Measurements from ENCODE around the gene ARL15.

ARL15 gene

DNA sequence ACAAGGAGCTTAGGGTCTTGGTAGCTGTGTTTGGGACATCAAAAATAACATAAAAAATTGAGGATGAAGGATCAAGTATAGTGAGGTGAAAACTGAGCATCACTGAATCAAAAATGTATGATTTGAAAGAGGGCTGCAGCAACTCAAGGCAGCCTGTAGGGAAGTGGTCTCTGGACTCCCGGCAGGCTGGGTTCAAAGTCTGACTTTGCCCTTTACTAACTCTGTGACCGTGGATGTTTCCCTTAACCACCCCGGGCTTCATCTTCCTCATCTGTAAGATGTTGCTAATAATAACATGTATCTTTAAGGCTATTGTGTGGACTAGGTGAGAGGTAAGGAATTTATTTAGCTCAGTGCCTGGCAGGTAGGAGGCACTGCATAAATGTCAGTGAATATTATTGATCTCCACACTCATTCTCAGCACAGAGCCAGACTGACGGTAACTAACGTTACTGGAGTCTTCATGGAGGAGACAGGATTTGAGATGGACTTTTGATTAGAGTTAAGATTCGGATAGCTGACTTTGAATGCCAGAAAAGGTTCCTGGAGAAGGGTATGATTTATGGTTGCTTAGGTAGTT lies 382.6 kb downstream of the ARL15 start:
- no peak for DNase-seq

DNA sequence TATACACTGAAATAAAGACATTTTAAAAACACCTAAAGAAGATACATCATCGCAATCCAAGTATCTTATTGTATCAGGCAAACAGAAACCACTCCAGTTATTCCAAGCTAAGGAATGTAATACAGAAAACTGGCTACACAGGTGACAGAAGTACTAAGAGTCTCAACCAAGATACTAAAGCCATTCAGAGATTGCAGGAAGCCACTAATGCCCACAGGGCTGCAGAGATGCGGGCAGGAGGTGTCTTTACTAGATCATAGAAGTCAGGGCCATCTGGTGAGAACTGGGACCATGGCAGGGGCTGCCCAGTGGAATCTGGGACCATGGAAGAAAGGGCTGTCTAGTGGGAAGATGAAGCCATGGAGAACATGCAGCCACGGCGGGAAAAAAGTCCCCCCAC lies 384.3 kb downstream of the ARL15 start:
- no peak for DNase-seq

DNA sequence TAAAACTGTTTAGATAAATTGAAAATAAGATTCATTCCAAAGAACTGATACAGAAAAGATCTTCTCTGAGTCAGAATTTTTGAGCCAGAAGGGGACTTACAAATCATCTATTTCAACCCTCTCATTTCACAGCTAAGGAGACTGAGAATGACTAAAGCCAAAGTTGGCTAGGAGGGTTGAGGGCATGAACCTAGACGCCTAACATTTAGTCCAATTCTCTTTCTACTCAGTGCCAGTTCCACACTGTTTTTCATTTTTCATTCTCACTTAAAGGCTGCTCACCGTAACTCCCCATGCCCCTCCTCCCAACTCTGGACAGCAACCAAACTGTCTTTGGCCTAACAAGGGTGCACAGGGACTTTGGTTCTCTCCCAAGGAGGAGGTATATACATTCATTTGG lies 386.0 kb downstream of the ARL15 start:
- DNase-seq: no peak

DNA sequence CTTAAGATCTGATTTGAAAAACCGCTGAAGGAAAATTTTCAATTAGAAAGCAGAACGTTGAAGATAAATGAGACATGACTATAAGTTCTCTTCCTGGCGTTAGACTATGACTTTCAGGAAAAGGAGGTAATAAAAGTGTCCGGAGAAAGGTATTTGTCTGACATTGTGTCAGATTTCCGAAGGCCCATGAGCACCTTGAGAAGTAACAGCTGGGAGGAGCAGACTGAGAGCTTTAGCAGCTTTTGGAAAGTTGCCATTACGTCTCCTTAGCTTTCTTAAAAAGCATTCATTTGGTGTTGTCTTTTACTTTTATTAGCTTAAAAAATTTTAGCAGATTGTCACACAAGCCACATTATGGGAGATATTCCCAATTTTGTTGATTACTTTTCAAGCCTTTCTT lies 386.4 kb downstream of the ARL15 start:
- no peak for DNase-seq

DNA sequence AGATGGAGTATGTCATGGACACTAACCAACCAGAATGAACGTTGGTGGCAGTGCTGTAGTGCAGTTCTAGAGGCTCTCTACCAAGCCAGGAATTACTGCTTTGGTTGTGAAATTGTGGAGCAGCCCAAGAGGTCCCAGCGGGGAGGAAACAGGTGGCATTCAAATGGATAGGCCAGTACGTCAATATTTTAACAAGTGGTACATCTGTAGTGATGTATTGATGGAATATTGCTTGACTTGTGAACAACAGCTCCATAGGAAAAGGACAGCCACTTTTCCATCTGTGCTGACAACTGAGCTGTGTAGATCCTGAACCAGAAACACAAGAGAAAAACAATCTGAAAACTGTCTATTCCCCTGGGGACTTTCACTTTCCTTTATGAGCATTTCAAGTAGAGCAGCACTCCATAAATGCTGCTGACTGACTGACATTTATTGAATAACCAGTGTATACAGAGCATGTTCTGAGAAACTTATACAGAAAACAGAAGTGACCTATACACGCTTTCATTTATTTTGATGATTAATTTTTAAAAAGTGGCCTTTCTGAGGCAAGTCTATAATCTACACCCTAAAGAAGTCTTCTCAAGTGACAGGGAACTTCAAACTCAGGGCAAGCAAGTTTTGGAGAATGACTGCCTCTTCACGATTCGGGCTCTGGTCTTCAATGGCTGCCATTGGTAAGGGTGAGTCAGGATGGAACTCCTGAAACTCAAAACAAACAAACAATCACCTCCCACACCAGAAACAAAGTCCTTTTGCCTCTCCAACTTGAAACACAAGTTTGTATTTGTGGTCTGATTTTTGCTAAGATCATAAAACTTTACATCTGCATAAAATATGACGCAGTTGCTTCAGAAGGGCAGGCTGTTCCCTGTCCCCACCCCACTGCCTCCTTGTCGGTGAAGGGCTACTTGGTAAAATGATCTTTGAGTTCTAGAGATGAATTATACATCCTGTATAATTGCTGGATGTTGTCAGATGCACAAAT lies 387.6 kb downstream of the ARL15 start:
- no peak for DNase-seq

DNA sequence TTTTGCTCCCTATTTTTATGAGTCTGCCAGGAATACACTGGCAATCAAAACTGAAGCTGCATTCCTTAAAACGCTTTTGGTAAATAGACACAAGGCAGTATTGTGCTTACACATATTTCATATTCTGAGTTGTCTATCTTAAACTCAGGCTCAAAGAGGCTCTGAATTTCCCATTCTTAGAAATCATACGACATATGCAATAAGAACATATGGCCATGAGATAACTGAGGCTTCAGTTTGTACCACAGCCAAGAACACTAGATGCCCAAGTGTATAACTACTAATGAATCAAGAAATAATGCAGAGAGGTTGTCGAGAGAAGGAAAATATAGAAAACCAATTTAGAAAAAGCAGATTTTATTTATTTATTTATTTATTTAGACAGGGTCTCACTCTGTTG lies 392.5 kb downstream of the ARL15 start:
- DNase-seq: no peak

DNA sequence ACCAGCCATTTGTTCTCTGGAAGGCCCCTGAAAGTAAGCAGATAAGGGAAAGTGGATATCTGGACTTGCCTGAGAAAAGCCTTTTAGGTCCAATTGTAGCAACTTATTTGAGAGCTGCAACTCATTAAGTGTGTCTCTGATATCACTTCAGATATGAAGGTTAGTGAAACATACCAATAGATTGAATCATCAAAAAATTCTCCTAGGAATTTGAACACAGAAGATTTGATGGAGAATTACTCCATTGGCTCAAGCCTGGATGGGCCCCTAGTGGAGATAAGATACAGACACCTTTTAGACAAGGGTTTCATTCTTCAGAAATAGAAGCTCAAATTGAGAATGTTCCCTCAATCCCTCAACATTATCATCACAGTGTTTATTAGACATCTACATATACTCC lies 393.3 kb downstream of the ARL15 start:
- no peak for DNase-seq

DNA sequence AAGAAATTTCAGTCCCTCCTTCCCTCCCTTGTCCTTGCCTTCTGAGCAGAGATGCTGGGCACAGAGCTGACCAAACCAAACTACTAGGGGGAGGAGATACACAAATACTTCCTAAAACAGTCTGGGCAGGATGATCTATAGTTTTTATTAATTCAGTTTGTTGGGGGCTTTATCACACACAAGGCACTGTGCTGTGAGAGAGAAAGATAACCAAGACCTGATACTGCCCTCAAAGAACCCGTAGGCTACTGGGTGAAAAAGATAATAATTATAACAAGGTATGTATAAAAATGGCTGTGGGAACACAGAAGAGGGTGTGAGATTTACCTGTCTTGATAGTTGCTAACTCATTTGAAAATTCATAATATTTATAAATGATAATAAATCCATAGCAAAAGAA lies 395.3 kb downstream of the ARL15 start:
- no peak for DNase-seq

DNA sequence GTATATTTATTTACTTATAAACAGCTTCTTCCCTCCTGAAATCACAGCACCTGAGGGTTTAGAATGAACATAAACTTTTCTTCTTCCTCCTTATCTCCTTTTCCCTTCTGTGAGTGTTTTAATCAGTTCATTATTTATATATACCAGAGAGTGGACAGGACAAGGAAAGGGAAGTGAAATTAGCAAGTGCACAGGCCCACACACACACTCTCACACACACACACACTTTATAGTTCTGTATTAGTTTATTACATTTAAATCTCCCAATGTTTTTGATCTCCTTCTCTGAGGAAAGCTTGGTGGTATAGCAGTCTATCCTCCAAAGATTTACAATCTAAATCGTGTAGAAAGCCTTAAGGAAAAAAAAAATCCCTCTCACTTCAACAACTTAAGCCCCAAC lies 396.4 kb downstream of the ARL15 start:
- no peak for DNase-seq

DNA sequence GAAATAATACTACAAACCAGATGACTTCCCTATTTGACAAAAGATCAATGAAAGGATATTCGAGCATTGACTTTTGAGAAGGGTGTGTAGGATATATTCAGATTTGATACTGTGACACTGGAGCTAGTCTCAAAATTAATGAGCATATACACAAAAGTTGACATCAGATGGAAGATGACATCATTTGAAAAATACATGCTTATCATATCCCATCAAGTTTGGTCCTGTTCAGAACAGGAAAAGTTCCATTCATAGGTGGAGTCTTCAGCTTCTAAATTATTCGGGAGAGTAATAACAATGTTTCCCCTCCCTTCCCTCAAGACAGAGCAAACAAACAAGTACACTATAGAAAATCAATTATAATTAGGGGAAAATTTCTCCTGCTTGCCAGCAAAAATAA lies 401.6 kb downstream of the ARL15 start:
- no peak for DNase-seq

DNA sequence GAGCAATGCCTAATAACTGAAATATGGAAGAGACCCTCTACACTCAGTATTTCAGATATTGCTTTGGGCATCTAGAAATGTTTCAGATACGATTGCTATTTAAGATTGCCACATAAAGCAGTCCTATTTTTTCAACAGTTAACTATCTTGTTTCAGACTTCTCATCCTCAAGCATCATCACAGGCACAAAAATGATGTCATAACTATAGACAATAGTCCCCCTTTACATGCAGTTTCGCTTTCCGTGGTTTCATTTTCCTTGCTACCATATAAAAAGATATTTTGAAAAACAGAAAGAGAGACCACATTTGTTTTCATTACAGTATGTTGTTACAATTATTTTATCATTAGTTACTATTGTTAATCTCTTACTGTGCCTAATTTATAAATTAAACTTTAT lies 402.5 kb downstream of the ARL15 start:
- no peak for DNase-seq

DNA sequence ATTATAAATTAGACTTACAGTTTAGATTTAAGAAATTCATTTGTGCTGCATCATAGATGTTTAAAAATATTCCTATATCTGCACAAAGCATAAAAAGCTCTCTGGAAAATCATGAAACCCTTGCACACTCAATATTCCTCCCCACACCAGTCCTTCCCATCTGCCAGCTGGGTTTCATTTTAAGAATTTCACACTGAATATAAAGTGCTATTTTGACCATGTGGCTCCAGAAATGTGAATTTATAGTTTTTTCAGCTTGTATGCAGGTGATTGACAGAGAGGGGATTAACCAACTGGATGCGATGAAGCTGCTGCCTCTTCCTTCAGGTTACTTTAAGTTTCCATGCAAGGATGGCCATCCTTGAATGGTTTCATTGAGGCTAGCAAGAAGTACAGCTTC lies 403.6 kb downstream of the ARL15 start:
- DNase-seq: no peak

DNA sequence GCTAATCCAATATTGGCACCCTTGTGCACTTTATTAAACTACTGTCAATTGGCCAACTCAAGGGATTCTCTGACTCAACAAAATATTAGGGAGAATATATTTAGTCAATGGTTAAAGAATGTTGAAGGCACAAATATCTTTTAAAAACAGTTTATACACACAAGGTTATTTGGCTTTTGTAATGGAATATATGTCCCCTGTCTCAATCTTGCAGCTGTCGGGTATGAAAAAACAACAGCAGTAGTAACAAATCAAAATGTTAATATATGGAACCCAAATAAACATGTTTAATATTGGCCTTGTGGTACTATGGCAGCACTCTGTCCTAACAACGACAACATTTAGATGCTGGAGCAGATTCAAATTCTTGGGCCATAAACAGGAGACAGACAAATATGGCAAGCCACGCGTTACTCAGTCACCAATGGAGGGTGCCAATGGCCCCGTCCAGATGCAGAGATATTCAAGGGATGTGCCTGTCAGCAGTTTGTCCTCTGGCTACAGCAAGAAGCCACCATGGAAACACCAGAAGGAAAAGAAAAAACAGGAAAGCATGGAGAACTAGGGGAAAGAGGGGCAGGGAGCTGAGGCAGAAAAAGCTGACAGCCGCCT lies 408.0 kb downstream of the ARL15 start:
- DNase-seq: no peak

DNA sequence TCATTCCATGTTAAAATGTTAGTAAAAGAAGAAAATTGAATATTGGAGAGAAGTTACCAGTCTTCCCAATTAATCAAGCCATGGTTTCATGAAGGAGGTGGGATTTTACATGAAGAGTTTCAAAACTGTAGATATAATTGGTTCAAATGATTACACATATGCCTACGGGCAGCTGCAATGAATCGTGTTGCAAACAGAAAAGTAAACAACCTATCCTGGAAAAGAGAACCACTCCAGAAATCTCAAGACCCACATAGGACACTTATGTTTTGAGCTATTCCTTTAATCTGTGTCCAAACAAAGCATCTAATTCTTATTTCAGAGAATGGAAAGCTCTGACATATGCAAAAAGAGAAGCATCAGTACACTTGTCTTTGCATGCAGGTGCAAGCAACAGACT lies 409.7 kb downstream of the ARL15 start:
- DNase-seq: no peak

DNA sequence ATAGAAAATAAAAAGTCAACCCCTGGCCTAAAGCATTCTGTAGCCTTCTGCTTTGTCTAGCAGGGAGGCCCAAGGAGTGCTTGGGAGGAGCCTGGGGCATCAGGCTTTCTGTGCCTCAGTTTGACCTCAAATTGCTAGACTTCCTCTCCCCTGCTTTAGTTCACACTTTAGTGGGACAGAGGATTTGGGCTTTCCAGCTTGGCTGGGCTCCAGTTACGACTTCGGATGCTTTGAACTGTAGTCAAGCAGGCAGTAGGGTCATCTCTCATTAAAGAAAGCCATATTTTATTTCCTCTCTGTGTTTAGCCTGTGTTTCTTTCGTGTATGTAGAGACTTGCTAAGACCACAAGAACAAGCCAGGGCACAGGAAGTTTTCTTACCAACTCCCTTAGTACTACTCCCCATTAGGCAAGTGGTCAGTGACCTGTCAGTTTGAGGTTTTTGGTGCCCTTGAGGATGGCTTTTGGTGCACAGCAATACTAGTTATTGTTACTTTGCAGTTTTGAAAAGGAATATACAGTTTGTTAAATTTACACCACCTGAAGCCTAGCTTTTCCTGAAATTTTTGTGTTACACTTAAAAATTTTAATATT lies 415.2 kb downstream of the ARL15 start:
- DNase-seq: no peak

DNA sequence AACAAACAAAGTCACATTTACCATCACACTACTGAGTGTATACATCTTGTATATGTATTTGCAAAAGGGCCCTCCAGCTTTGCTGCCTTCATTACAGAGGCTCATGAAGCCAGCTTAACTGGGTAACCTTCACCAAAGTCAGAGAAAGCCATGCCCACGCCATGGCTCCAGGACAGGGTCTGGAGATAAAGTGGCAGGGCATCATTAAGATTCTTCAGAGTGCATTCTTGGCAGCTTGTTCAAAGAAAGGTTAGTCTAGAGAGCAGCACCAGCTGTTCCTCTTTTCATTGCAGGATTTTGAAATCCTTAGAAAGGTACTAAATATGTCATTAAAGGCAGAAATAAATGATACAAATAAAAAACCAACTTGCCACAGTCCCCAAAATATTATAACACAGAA lies 416.7 kb downstream of the ARL15 start:
- no peak for DNase-seq

DNA sequence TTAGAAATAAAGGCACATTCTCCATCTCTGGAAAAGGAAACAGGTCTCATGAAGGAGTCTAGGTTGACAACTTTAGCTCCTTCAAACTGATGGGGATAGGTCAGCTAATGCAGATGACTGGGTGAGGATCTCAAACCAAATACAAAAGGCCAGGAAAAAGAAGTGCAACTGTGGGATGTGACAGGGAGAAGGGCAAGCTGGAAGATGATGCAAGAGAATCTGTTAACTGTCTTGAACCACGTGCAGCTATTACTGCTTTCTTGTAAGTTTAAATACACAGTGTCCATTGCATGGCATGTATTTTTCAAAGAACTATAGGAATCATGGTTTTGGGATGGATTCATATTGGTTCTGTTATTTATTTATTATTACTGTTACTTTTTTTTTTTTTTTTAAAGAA lies 418.1 kb downstream of the ARL15 start:
- no peak for DNase-seq

DNA sequence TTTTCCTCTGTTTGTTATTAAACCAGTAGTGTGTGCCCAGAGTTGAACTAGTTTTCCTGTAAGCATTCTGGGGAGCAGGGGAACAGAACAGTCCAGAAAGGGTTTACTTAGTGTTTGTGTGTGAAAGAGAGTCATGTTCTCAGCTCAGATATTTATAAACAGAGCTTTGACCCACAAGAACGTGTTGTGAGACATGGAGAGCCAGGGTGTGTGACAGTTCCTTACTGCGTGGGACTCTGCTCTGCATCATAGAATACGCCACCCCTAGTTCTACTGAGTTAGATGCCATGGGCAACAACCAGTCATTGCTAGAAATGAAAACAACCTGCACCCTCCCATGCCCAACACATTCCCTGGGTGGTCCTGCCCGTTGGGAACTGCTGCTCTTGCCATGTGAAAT lies 419.2 kb downstream of the ARL15 start:
- DNase-seq: no peak

DNA sequence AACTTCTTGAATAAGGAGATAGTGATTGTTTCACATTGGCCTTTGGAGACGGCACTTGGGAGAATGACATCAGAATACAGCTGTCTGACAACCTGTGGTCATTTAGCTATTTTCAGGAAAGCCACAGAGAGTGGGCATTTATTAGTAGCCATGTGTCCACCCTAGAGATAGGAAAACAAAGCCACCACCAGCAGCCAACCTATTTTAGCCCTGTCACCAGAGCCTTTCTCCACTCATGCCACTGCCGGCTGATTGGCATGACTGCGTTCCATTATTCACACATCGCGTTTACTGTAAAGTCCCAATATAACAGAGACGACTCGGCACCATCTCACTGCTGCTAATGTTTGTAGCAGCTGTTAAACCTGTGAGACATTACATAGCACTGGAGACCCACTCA lies 419.9 kb downstream of the ARL15 start:
- no peak for DNase-seq

DNA sequence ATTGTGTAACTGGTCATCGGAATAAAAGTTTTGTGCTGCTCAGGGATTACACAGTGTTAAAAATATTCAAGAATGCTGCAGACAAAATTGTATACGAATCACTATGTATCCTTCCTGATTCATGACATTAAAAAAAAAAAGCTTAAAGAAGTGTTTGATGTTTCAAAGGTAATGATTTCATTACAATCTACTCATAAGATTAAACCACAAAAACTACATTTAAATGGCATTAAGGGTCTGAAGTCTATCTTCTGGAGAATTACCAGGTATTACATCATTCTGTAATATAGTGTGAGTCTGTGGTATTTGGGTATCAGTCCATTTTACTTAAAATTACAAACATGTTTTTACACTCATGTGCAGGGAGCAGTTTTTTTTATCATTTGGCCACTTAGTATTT lies 425.5 kb downstream of the ARL15 start:
- no peak for DNase-seq

DNA sequence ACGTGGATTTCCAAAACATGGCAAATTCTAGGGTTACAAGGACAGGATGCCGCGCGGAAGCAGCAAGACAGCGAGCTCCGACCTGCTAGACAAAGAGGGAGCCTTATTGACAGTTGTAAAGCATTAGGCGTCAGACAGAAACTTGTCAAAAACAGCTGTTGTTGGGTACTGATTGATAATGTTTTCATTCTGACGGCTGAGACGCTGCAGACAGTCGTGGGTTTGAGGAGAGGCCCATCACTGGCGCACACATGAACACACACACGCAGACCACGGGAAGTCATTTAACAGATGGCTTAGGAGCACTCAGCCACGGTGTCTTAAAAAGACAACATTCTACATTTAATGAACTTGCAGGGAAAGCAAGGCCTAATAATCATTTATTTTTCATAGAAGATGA lies 426.0 kb downstream of the ARL15 start:
- DNase-seq: no peak

DNA sequence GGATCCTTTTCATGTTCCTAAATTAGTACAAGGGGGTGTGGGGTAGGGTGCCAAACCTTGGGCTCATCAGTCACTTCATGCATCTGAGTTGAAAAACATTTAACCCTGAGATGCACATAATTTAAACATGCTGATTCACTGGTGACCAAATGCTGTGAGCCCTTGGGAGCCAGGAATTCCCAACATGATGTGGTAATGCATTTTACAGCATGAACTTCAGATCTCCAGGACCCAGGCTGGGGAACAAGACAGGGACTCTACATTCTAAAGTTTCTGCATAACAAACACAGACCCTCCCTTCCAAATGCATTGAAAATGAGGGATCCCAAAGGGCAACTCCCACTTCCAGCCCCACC lies 427.7 kb downstream of the ARL15 start:
- no peak for DNase-seq

DNA sequence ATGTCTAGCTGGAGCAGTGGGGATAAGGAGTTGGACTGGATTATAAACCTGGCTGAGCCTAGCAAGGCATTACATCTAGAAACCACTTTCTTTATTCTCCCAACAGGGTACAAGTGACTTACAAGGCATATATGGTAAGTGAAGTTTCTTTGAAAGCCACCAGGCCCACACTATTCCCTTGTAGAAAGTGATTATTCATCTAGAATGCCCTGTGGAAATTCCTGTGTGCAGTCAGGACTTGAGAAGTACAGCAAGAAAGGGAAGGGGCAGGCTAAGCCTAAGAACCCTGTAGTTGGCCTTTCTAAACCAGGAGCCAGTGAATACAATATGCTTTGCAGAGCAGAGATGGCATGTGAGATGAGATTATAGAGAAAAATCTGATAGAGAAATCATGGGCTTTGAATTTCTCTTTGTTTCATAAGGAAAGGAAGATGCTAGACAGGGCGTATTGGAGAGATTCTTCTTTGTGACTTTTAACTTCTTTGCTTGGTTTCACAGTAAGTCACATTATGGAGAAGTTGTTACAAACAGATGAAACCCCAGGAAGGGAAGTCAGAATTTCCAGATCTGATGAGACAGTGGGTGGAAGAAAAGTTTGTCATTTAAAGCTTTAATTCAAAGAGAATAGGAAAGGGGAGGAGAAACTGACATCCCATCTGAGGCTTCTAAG lies 428.2 kb downstream of the ARL15 start:
- no peak for DNase-seq

Data from activated CD4-positive, alpha-beta T cell treated with anti-CD3 and anti-CD28 coated beads, Interleukin-2, amount 50 U/mL, for 16 hours (primary cell).